Activated CD4-positive, alpha-beta T cell treated with anti-CD3 and anti-CD28 coated beads for 1 hour (primary cell): ENCODE measurements around the gene ZBTB44.
"Not testable (repeated sequence)": the region's sequence is repeated elsewhere in the genome, so short reads cannot be mapped to it uniquely, and the experiment has no call there.

ENCODE experiments used
- DNase-seq: peaks from one replicate; pipeline ENCODE4 v3.0.0-alpha.2; 2020

The ZBTB44 gene, protein sequence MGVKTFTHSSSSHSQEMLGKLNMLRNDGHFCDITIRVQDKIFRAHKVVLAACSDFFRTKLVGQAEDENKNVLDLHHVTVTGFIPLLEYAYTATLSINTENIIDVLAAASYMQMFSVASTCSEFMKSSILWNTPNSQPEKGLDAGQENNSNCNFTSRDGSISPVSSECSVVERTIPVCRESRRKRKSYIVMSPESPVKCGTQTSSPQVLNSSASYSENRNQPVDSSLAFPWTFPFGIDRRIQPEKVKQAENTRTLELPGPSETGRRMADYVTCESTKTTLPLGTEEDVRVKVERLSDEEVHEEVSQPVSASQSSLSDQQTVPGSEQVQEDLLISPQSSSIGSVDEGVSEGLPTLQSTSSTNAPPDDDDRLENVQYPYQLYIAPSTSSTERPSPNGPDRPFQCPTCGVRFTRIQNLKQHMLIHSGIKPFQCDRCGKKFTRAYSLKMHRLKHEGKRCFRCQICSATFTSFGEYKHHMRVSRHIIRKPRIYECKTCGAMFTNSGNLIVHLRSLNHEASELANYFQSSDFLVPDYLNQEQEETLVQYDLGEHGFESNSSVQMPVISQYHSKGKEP

GRCh38 chr11:130314750-130315285 is at the start of gene ZBTB44:
Gene ZBTB44 (minus strand): TSS chr11:130314917. CDS start chr11:130261873, 53,044 bp downstream.
- peak; percentile 87 for DNase-seq

GRCh38 chr11:130359419-130359818 is 44.7 kb upstream of the ZBTB44 start:
- no peak for DNase-seq

DNA sequence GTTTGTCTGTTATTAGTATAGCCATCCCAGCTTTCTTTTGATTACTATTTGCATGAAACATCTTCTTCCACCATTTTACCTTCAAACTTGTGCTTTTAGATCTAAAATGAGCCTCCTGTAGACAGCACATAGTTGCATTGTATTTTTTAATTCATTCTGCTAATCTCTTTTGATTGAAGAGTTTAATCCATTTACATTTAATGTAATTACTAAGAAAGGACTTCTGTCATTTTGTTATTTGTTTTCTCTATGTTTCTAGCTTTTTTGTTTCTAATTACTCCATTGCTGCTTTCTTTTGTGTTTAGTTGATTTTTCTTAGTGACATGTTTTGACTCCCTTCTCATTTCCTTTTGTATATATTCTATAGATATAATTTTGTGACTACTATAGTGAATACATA is 43.7 kb upstream of the ZBTB44 start:
- DNase-seq = no peak

- no peak for DNase-seq
Measured at GRCh38 chr11:130347261-130347660, 32.5 kb upstream of the ZBTB44 start.

DNA sequence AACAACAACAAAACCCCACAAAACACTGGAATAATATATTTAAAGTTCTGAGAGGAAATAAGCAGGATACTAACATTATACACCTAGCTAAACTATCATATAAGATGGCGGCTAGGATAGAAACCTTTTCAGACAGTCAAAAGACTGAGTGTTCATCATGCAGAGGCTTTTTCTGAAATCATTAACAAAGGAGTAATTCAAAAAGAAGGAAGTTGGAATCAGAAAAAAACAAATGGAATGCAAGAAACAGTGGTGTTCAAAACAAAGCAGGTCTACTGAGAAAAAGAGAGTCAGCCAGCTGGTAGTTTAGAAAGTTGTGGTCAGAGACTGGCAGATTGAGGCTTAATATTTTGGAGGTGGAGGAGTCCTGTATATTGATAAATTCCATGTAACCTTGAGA is 30.1 kb upstream of the ZBTB44 start:
- DNase-seq = no peak

DNA sequence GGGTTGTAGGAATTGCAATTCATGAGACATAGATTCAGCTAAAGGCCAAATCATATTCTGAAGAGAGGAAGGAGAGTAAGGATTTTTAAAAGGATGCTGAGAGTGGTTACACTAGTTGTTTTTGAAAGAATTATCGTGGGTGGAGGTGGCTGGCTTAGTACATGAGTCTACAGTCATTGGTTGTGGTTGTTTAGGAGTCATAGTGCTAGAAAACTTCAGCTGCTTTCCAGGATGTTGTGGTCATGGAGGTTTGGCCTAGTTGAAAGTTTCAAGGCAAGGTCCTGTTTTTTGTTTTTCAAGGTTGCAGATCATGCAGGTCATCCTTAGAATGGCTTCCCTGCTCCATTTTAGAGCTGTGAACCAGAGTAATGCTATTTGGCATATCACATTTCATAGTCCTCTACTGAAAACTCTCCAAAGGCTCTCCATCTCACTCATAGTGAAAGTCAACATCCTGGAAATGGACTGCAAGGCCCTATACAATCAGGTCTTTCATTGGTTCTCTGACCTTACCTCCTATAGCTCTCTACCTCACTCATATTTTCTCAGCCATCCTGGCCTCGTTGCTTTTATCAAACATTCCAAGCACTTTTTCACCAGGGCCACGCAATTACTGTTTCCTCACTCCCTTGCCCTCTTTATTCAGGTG is 26.1 kb upstream of the ZBTB44 start:
- no peak for DNase-seq

DNA sequence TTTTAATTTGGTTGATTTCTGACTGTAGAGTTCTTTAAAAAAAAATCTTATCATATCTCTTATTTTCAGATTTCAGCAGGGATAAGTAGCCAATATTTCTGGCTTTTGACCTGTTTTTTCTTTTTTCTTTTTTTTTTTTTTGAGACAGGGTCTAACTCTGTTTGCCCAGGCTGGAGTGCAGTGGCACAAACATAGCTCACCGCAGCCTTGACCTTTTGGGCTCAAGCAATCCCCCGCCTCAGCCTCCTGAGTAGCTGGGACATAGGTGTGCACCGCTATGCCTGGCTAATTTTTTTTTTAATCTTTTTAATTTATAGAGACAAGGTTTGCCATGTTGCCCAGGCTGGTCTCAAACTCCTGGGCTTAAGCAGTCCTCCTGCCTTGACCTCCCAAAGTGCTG is 23.9 kb upstream of the ZBTB44 start:
- no peak for DNase-seq

DNA sequence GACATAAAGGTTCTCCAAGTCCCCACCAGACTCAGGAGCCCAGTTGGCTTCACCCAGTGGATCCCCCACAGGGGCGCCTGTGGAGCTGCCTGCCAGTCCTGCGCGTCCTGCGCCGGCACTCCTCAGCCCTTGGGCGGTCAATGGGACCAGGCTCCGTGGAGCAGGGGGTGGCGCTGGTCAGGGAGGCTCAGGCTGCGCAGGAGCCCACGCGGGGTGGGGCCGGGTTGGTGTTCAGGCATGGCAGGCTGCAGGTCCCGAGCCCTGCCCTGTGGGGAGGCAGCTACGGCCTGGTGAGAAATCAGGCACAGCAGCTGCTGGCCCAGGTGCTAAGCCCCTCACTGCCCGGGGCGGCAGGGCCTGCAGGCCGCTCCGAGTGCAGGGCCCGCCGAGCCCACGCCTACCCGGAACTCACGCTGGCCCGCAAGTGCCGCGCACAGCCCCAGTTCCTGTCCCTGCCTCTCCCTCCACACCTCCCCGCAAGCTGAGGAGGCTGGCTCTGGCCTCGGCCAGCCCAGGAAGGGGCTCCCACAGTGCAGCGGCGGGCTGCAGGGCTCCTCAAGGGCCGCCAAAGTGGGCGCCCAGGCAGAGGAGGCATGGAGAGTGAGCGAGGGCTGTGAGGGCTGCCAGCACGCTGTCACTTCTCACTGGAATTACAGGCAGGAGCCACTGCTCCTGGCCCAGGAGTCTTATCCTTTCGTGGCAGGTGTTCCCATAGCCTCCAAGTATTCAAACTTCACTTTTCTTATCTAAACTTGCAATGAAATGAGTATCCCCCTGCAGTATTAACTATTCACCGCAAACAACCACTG is 22.8 kb upstream of the ZBTB44 start:
- no peak for DNase-seq

DNA sequence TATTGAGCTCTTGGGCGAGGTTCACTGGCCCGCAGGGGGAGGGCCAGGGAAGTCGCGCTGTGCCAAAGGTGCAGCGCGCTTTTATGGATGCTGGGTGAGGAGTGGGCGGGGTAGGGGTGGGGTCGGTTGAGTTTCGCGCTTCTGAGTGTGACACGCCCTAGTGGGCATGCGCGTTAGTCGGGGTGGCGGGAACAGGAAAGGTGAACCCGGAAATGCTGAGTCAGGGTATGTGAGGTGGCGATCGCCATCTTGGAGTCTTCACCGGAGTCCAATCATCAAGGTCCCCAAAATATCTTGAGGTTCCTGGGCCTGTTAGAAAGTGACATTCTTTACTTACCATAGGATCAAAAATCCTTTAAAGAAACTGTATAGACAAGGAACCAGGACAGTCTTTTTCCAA is 16.7 kb upstream of the ZBTB44 start:
- DNase-seq = not testable (repeated sequence)

GRCh38 chr11:130330101-130330684 is 15.5 kb upstream of the ZBTB44 start:
- no peak for DNase-seq

DNA sequence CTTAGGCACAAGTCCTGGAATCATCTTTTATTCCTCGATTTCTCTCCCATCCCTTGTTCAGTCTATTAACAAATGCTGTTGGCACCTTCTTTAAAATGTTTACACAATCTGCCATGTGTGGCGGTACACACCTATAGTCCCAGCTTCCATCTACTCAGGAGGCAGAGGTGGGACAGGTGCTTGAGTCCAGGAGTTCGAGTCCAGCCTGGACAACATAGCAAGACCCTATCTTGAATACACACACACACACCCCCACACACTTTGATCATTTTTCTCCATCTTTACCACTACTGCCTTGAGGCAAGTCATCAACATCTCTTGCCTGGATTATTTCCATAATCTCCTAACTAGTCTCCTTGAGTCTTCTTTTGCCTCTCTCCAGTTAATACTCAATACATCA is 13.7 kb upstream of the ZBTB44 start:
- no peak for DNase-seq

DNA sequence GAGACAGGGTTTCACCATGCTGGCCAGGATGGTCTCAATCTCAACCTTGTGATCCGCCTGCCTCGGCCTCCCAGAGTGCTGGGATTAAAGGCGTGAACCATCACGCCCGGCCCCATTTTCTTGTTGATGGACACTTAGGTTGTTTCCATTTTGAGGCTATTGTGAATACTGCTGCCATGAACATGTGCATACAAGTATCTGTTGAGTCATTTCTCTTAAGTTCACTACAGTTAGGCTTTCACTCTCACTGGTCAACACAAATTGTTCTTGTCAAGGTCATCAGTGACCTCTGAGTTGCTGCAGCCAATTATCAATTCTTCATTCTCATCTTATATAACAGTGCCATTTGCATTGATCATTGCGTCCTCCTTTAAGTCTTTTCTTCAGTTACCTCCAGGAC is 13.0 kb upstream of the ZBTB44 start:
- DNase-seq = no peak

- DNase-seq = no peak
Measured at GRCh38 chr11:130325691-130326090, 11.0 kb upstream of the ZBTB44 start.

- no peak for DNase-seq
Measured at GRCh38 chr11:130323452-130324450, 9.0 kb upstream of the ZBTB44 start.

GRCh38 chr11:130322126-130322525 is 7.4 kb upstream of the ZBTB44 start:
- DNase-seq = no peak

DNA sequence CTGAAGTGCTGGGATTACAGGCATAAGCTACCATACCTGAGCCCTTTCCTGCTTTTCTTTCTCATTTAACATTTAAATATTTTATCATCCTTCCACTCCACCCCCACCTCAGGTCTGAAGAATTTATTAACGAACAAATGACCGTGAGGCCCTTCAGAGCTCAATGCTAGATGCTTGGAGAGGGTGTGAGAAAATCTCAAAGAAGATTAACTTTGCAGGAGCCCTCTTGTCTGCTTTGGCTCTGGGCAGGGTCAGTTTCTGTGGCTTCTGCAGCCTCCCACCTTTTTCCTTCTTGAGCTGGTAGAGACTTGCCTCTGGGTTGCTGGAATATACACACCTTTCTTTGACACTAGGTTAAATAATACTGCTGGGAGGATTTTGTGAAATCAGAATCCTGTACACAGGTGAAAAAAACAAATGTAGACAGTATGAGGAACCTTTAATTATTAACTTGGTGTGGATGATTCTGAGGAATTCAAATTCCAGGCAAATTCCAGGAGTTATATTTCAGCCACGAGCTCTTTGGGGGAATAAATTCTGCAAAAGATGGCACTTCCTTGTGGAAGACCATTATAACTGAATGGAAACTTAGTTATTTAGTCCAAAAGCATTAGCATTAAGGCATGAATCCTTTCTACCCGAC is 3.4 kb upstream of the ZBTB44 start:
- no peak for DNase-seq

DNA sequence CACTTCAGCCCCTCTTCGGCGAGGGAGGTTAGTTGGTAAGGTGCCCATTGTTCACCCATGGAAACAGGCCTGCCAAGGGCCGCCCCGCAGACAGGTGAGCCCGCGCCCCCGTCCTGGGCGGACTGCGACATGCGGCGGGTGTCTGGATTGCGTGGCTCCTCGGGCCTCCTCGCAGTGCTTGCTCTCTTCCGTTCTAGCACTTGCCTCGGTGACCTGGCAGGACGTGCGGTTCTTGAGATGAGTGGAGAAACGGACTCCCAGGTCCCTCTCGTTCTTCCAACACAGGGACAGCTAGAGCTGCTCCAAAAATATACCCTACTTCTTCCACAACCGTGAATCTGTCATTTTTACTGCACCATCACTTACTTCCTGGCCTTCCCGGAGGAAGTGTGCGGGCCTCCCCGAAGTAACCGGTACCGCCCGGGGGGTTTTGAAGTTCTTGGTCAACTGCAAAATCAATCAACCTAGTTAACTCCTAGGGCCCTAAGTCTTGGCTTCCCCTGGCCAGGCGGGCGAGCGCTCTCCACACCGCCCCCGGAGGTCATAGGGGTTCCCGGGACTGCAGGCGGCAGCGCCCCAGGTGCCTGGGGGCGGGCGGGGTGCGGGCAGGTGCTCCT is 745 bp upstream of the ZBTB44 start:
- peak; percentile 37 for DNase-seq

GRCh38 chr11:130314184-130314749 is 450 bp downstream of the ZBTB44 start:
- peak; percentile 50 for DNase-seq

DNA sequence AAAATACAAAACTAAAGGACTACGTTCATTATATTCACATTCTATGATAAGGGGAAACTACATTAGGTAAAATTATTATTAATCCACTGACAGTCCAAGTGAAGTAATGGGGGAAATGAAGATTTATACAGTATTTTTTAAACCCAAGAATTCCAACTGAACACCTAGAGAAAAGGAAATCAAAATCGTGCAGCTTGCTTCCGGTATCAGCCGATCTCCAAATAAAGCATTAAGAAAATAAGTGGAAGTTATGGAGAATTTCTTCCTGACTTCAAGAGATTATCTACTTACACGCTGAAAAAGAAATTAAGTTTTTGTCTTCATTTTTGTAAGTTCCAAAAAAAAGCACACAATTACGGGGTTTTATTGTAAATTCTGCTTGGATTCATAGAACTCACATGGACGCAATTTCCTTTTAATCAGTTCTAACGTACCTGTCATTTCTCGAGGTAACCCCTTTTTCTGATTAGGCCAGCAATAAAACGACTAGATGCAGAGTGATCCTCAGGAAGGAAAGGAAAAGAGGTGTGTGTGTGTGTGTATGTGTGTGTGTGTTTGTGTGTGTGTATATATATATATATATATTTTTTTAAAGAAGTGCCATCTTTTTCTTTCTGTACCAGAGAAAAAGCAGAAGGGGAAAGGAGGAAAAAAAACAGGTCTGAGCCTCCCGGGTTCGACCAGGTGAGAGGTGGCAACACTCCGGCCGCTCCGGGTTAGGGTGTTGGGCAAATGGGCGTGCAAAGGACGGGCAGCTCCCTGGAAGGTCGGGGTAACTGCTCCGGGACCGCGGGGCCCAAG is 1.1 kb downstream of the ZBTB44 start:
- DNase-seq = no peak
